Islet of Langerhans (tissue), 1 donor: ENCODE data around the gene LGR6.
"Not testable (repeated sequence)": the region's sequence is repeated elsewhere in the genome, so short reads cannot be mapped to it uniquely, and the experiment has no call there.

Experiments
- FAIRE-seq: peaks from one replicate; lab custom pipeline; 2011; peaks lifted over from hg19 to GRCh38; lab: Jason Lieb, UNC

Gene LGR6

GRCh38 chr1:202223121-202223860, 29.7 kb downstream of the LGR6 start:
- no peak for FAIRE-seq

- FAIRE-seq: no peak
These were observed 30.9 kb downstream of the LGR6 start for GRCh38 chr1:202224453-202224852.

- FAIRE-seq: no peak
These were observed 31.5 kb downstream of the LGR6 start for GRCh38 chr1:202225131-202225530.

- FAIRE-seq: no peak
These were observed 33.6 kb downstream of the LGR6 start for GRCh38 chr1:202227053-202227672.

GRCh38 chr1:202227997-202228401, 34.4 kb downstream of the LGR6 start:
- FAIRE-seq: no peak

GRCh38 chr1:202228484-202229122, 35.0 kb downstream of the LGR6 start:
- FAIRE-seq: no peak

- FAIRE-seq: no peak
These were observed 35.8 kb downstream of the LGR6 start for GRCh38 chr1:202229376-202229775.

- FAIRE-seq: no peak
These were observed 36.7 kb downstream of the LGR6 start for GRCh38 chr1:202230061-202230938.

- no peak for FAIRE-seq
These were observed 37.5 kb downstream of the LGR6 start for GRCh38 chr1:202230939-202231645.

GRCh38 chr1:202233171-202233570, 39.6 kb downstream of the LGR6 start:
- FAIRE-seq: no peak

- no peak for FAIRE-seq
These were observed 40.2 kb downstream of the LGR6 start for GRCh38 chr1:202233804-202234203.

- no peak for FAIRE-seq
These were observed 40.9 kb downstream of the LGR6 start for GRCh38 chr1:202234331-202235002.

GRCh38 chr1:202235003-202235660, 41.5 kb downstream of the LGR6 start:
- no peak for FAIRE-seq

- FAIRE-seq: no peak
These were observed 42.5 kb downstream of the LGR6 start for GRCh38 chr1:202235856-202236837.

GRCh38 chr1:202237052-202237451, 43.5 kb downstream of the LGR6 start:
- no peak for FAIRE-seq

GRCh38 chr1:202238914-202239313, 45.3 kb downstream of the LGR6 start:
- FAIRE-seq: no peak

- not testable (repeated sequence) for FAIRE-seq
These were observed 46.6 kb downstream of the LGR6 start for GRCh38 chr1:202240226-202240625.

GRCh38 chr1:202240956-202241355, 47.4 kb downstream of the LGR6 start:
- no peak for FAIRE-seq

- FAIRE-seq: no peak
These were observed 47.9 kb downstream of the LGR6 start for GRCh38 chr1:202241376-202242079.
